Sigmoid colon (tissue), 7 donors: ENCODE results near the gene PRKCA. TPM values are rescaled to one million over a fixed set of nuclear protein-coding genes. Genes with fewer than 3 reads are reported as not detected.
A peak's percentile ranks its signal among the peaks of the same experiment; 100 is the strongest.

Experiments used
- DNase-seq: peaks from one replicate; pipeline ENCODE4 v3.0.0-alpha.2; 2019
- H3K27ac ChIP-seq, 4 donors: fragments of 200-600 bp; sonication (generic); one replicate each; pipeline ENCODE4 v1.5.1; 2016 to 2019; ENCODE audit warnings: mild to moderate bottlenecking in 1 of 4
- H3K27me3 ChIP-seq, 3 donors: fragments of 200-600 bp; sonication (generic); one replicate each; pipeline ENCODE4 v1.5.1; 2019; ENCODE audit warnings: mild to moderate bottlenecking in 1 of 3
- H3K36me3 ChIP-seq, 4 donors: fragments of 200-600 bp; sonication (generic); one replicate each; pipeline ENCODE4 v1.5.1; 2016 to 2019
- H3K4me1 ChIP-seq, 4 donors: fragments of 200-600 bp; sonication (generic); one replicate each; pipeline ENCODE4 v1.5.1; 2017 to 2019
- H3K4me3 ChIP-seq, 4 donors: fragments of 200-600 bp; sonication (generic); one replicate each; pipeline ENCODE4 v1.5.1; 2017 to 2019; ENCODE audit warnings: mild to moderate bottlenecking in 2 of 4, moderate library complexity in 1 of 4
- H3K9me3 ChIP-seq, 4 donors: fragments of 200-600 bp in 3 of 4; sonication (generic) in 3 of 4; one replicate each; pipeline versions ENCODE4 v1.5.1 to v1.6.1; 2013 to 2019
- EP300 ChIP-seq, 4 donors: sonication (generic); formaldehyde crosslinking; IDR thresholded peaks; one replicate each; pipeline ENCODE4 v1.6.1; 2017; ENCODE audit warnings: antibody characterized with exemption in 4 of 4
- POLR2A ChIP-seq, 2 donors: fragments of 450-650 bp; IDR thresholded peaks; one replicate each; pipeline ENCODE4 v1.6.1; 2016; ENCODE audit warnings: antibody characterized with exemption in 2 of 2, mild to moderate bottlenecking in 2 of 2, moderate library complexity in 2 of 2
- POLR2AphosphoS5 ChIP-seq, 4 donors: sonication (generic); formaldehyde crosslinking; IDR thresholded peaks; one replicate each; pipeline ENCODE4 v1.6.1; 2017; ENCODE audit warnings: antibody characterized with exemption in 4 of 4
- WGBS, 2 donors: extraction: QIAGEN DNeasy Blood & Tissue Kit; methylation state at CpG; one replicate each; pipeline ENCODE4 v1.1.7; 2013; 5-methylcytosine and 5-hydroxymethylcytosine counted together
- intact Hi-C: fragments of 100-400 bp; cut with DNase I; formaldehyde crosslinking; loops from one replicate; pipeline ENCODE4 v1.15.1; 2023
- polyA plus RNA-seq, 3 donors: library from polyadenylated mRNA; stranded (reverse); fragments of 200-250 nt; gene quantifications; one replicate each; pipeline ENCODE4 v1.2.3, GENCODE V29; 2013
- total RNA-seq, 4 donors: library from RNA; depleted of rRNA; stranded (reverse); fragments of >200 nt; gene quantifications; one replicate each; pipeline ENCODE4 v1.1.0, GENCODE V29; 2016
- TF ChIP-seq, protein P1 (sequence below), 4 experiments: fragments of 450-650 bp in 3 of 4; fragments of 200-600 bp in 1 of 4; IDR thresholded peaks; one replicate each; pipeline ENCODE4 v1.5.1; 2016 to 2019; ENCODE audit warnings: antibody characterized with exemption in 4 of 4, mild to moderate bottlenecking in 3 of 4, moderate library complexity in 2 of 4
- donor health status: healthy with polysubstance abuse.
- donor health status: Bipolar disorder and iron deficiency.
- donor health status: healthy.

PRKCA gene
- total and polyA plus RNA-seq, 7 donors: 6.6 to 58.4 (median 42.6) TPM

DNA sequence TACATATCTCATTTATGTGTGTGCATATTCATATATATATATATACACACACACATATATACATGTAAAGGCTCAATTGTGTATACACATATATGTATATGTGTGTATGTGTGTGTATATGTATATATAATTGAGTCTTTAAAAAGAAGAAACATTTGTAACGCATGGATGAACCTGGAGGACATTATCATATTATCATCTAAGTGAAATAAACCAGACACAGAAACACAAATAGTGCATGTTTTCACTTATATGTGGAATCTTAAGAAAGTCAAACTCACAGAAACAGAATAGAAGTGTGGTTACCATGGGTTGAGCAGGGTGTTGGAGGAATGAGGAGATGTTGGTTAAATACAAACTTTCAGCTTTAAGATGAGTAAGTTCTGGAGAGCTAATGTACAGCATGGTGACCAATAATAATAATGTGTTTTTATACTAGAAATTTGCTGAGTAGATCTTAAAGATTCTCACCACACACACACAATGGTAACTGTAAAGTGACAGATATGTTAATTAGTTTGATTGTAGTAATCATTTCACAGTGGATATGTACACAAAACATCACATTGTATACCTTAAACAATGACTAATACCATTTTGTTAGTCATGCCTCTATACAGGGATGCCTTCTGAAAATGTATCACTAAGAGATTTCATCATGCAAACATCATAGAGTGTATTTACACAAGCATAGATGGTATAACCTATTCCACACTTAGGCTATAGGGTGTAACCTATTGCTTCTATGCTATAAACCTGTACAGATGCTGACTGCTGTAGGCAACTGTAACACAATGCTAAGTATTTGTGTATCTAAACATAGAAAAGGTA, 399.9 kb downstream of the PRKCA start:
- no peaks in the 10 kb centered on the region for H3K27me3 ChIP-seq
- no peak overlapping the region for H3K4me3 ChIP-seq
- no peak overlapping the region for H3K27ac ChIP-seq
- peaks cover 0 to 4% (median 0%) of the 10 kb centered on the region in 4 donors for H3K9me3 ChIP-seq
- no peaks in the 10 kb centered on the region for H3K4me1 ChIP-seq
- intact Hi-C loops: no loop called here
- DNase-seq: no peak
- TF ChIP-seq, protein P1, sequence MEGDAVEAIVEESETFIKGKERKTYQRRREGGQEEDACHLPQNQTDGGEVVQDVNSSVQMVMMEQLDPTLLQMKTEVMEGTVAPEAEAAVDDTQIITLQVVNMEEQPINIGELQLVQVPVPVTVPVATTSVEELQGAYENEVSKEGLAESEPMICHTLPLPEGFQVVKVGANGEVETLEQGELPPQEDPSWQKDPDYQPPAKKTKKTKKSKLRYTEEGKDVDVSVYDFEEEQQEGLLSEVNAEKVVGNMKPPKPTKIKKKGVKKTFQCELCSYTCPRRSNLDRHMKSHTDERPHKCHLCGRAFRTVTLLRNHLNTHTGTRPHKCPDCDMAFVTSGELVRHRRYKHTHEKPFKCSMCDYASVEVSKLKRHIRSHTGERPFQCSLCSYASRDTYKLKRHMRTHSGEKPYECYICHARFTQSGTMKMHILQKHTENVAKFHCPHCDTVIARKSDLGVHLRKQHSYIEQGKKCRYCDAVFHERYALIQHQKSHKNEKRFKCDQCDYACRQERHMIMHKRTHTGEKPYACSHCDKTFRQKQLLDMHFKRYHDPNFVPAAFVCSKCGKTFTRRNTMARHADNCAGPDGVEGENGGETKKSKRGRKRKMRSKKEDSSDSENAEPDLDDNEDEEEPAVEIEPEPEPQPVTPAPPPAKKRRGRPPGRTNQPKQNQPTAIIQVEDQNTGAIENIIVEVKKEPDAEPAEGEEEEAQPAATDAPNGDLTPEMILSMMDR (IDR thresholded peaks at IDR 0.05): no peak
- no peak for TF ChIP-seq EP300 (IDR thresholded peaks at IDR 0.05)
- no peak for TF ChIP-seq POLR2A (IDR thresholded peaks at IDR 0.05)
- no peak for TF ChIP-seq POLR2AphosphoS5 (IDR thresholded peaks at IDR 0.05)
- peaks cover 0 to 9% (median 6%) of the 10 kb centered on the region in 4 donors for H3K36me3 ChIP-seq
- 96 to 97% methylated on average over 1 of the region's 1 CpG for WGBS, 2 donors

DNA sequence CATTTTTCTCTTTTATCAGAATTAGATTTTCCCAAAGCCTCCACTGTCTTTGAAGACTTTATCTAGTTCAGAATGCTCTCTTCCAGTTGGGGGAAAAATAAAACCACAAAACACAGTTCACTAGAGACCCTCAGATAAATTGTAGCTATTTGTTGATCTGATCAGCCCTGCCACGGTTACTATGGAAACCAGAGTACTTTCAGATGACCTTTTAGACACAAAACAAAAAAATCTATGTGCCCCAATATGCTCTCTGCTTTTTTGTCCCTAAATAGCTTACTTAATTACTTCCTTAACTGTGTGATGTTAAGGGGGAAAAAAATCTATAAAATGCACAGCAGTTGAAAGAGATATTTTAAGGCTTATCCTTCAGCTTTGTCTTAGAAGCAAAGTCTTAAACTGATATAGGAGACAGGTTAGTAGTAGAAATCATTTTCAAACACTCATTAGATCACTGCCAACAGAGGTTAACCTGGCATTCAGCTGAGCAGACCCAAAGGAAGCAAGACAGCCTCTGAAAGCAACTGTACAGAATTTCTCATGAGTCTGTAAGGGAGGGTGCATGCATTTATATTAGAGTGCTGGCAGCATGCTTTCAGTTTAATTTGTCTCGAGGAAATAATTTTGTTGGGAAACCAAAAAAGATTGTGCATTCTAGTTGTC, 402.6 kb downstream of the PRKCA start:
- H3K36me3 ChIP-seq: no peaks in the 10 kb centered on the region
- H3K4me3 ChIP-seq: no peak overlapping the region
- TF ChIP-seq POLR2AphosphoS5 (IDR thresholded peaks at IDR 0.05): no peak
- no peak for TF ChIP-seq POLR2A (IDR thresholded peaks at IDR 0.05)
- no peak for TF ChIP-seq EP300 (IDR thresholded peaks at IDR 0.05)
- TF ChIP-seq, protein P1 (IDR thresholded peaks at IDR 0.05): no peak
- 58 to 59% methylated on average over 2 of the region's 2 CpGs for WGBS, 2 donors
- intact Hi-C loops: no loop called here
- H3K27ac ChIP-seq: no peak overlapping the region
- no peaks in the 10 kb centered on the region for H3K27me3 ChIP-seq
- DNase-seq: no peak
- H3K9me3 ChIP-seq: no peaks in the 10 kb centered on the region
- no peaks in the 10 kb centered on the region for H3K4me1 ChIP-seq

DNA sequence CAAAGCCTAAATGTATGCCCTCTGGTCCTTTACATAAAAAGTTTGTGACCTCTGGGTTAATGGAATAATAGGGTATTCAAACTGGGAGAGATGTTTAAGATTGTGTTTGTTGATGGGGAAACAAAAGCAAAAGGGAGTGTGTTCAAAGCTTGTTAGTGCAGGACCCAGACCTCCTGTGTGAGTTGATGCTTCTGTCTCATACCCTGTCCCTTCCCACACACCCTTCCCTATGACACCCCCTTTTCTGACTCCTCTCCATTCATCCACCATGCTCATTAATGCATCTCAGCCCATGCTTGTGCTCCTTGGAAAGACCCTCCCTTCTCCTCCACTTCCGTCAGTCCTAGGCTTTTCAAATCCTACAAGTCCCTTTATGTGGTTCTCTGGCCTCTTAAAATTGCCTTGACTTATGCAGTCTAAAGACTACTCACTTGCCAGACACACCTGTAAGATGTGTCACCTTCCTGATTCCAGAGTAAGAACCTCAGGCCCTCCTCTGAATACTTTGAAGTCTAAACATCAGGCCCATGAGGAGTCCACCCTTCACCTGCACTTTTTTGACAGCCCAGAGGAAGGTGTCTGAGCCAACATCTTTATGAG, 404.5 kb downstream of the PRKCA start:
- no peak for DNase-seq
- intact Hi-C loops: no loop called here
- WGBS, 2 donors: 95 to 96% methylated on average over 1 of the region's 1 CpG
- no peaks in the 10 kb centered on the region for H3K36me3 ChIP-seq
- H3K27me3 ChIP-seq: no peaks in the 10 kb centered on the region
- H3K4me3 ChIP-seq: no peak overlapping the region
- H3K9me3 ChIP-seq: no peaks in the 10 kb centered on the region
- no peak for TF ChIP-seq EP300 (IDR thresholded peaks at IDR 0.05)
- TF ChIP-seq, protein P1 (IDR thresholded peaks at IDR 0.05): no peak
- H3K27ac ChIP-seq: no peak overlapping the region
- H3K4me1 ChIP-seq: no peaks in the 10 kb centered on the region

DNA sequence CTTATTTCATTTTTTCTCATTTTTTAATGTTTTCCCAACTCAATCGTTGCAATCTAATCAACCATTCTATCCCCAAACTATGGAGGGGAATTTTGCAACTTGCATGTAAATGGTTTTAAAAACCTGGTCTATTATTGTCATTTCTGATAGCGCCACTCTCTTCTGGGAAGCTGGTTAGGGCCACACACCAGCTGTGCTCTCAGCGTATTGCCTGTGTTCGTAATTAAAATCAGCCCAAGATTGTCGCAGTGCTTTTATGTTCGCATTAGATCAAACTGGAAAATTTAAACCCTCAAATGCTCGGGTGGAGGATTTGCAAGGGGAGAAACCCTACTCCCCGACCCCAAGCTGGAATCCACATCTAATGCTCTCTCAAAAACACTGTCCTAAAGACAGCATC, 409.0 kb downstream of the PRKCA start:
- intact Hi-C loops: no loop called here
- Histone ChIP-seq H3K36me3 (no peaks in the 10 kb centered on the region), H3K4me3 (no peak overlapping the region), H3K9me3 (no peaks in the 10 kb centered on the region), H3K27ac (peak overlapping the region in 1 of 4 donors; percentile 13), H3K4me1 (peaks cover 0 to 19% (median 14%) of the 10 kb centered on the region in 4 donors), H3K27me3 (no peaks in the 10 kb centered on the region)
- TF ChIP-seq, protein P1 (IDR thresholded peaks at IDR 0.05): no peak
- TF ChIP-seq POLR2A (IDR thresholded peaks at IDR 0.05) (no peak), POLR2AphosphoS5 (IDR thresholded peaks at IDR 0.05) (no peak), EP300 (IDR thresholded peaks at IDR 0.05) (no peak)
- no peak for DNase-seq
- 26 to 59% methylated on average over 8 of the region's 8 CpGs for WGBS, 2 donors
